Stimulated activated CD4-positive, alpha-beta T cell treated with anti-CD3 and anti-CD28 coated beads, Interleukin-12 subunit alpha, Interleukin-12 subunit beta, amount 100 ng/mL, for 48 hours (primary cell): ENCODE measurements around the gene NDUFA8.
"Not testable (repeated sequence)": the region's sequence is repeated elsewhere in the genome, so short reads cannot be mapped to it uniquely, and the experiment has no call there.

ENCODE experiments used
- DNase-seq, 3 donors: peaks; one replicate each; pipeline ENCODE4 v3.0.0-alpha.2; 2020; ENCODE audit warnings: low read depth in 2 of 3, low spot score in 1 of 3

Gene NDUFA8

GRCh38 chr9:122122468-122122867, 37.1 kb downstream of the NDUFA8 start:
- DNase-seq = no peak

GRCh38 chr9:122121931-122122330, 37.6 kb downstream of the NDUFA8 start:
- DNase-seq = no peak

- DNase-seq = no peak
These were observed 38.2 kb downstream of the NDUFA8 start for GRCh38 chr9:122121391-122121790.

- no peak for DNase-seq
These were observed 39.1 kb downstream of the NDUFA8 start for GRCh38 chr9:122120316-122121071.

- no peak for DNase-seq
These were observed 39.9 kb downstream of the NDUFA8 start for GRCh38 chr9:122119721-122120120.

GRCh38 chr9:122119166-122119521, 40.4 kb downstream of the NDUFA8 start:
- DNase-seq = no peak

GRCh38 chr9:122118343-122119165, 41.0 kb downstream of the NDUFA8 start:
- no peak for DNase-seq

- not testable (repeated sequence) for DNase-seq
These were observed 42.3 kb downstream of the NDUFA8 start for GRCh38 chr9:122117241-122117640.

- no peak for DNase-seq
These were observed 43.0 kb downstream of the NDUFA8 start for GRCh38 chr9:122116448-122117173.

- DNase-seq = no peak
These were observed 43.5 kb downstream of the NDUFA8 start for GRCh38 chr9:122116040-122116439.

GRCh38 chr9:122115176-122116035, 44.2 kb downstream of the NDUFA8 start:
- no peak for DNase-seq

- no peak for DNase-seq
These were observed 46.0 kb downstream of the NDUFA8 start for GRCh38 chr9:122113574-122113973.

- no peak for DNase-seq
These were observed 47.3 kb downstream of the NDUFA8 start for GRCh38 chr9:122112238-122112637.

- DNase-seq = no peak
These were observed 48.0 kb downstream of the NDUFA8 start for GRCh38 chr9:122111413-122112085.

- DNase-seq = no peak
These were observed 49.3 kb downstream of the NDUFA8 start for GRCh38 chr9:122110100-122110833.

GRCh38 chr9:122109035-122109813, 50.4 kb downstream of the NDUFA8 start:
- DNase-seq = no peak

- no peak for DNase-seq
These were observed 52.2 kb downstream of the NDUFA8 start for GRCh38 chr9:122107291-122107805.

- no peak for DNase-seq
These were observed 53.0 kb downstream of the NDUFA8 start for GRCh38 chr9:122106576-122106975.

- DNase-seq = no peak
These were observed 55.6 kb downstream of the NDUFA8 start for GRCh38 chr9:122103985-122104384.
